Liver (tissue), 9 donors: Measurements from ENCODE around the gene KLHL14. TPM values are rescaled to one million over a fixed set of nuclear protein-coding genes. Genes with fewer than 3 reads are reported as not detected.

Experiments used
- DNase-seq: peaks from one replicate; pipeline ENCODE4 v3.0.0-alpha.2; 2017; ENCODE audit warnings: low spot score
- H3K27ac ChIP-seq, 2 donors: one replicate each; pipeline ENCODE4 v1.7.0; 2013; ENCODE audit warnings: inconsistent platforms in 2 of 2, low read length in 2 of 2, control low read depth in 1 of 2, low read depth in 1 of 2, mild to moderate bottlenecking in 1 of 2
- H3K27me3 ChIP-seq, 4 donors: one replicate each; pipeline versions ENCODE4 v1.6.1 to v1.7.0; 2013; ENCODE audit warnings: low read length in 3 of 4, inconsistent platforms in 1 of 4, mild to moderate bottlenecking in 1 of 4, moderate library complexity in 1 of 4; ENCODE audit not compliant: control insufficient read depth in 4 of 4, insufficient read depth in 4 of 4
- H3K36me3 ChIP-seq, 4 donors: one replicate each; pipeline versions ENCODE4 v1.6.1 to v1.7.0; 2013; ENCODE audit warnings: low read length in 3 of 4, mild to moderate bottlenecking in 3 of 4, low read depth in 1 of 4, moderate library complexity in 1 of 4; ENCODE audit not compliant: control insufficient read depth in 4 of 4, insufficient read depth in 3 of 4
- H3K4me1 ChIP-seq, 4 donors: one replicate each; pipeline versions ENCODE4 v1.6.1 to v1.7.0; 2013; ENCODE audit warnings: low read length in 3 of 4, mild to moderate bottlenecking in 3 of 4, moderate library complexity in 1 of 4; ENCODE audit not compliant: control insufficient read depth in 4 of 4, insufficient read depth in 4 of 4
- H3K4me3 ChIP-seq, 3 donors: one replicate each; pipeline versions ENCODE4 v1.6.1 to v1.7.0; 2013; ENCODE audit warnings: low read length in 3 of 3, control low read depth in 1 of 3, low read depth in 1 of 3, mild to moderate bottlenecking in 1 of 3
- H3K9ac ChIP-seq, 2 donors: one replicate each; pipeline ENCODE4 v1.7.0; 2013; ENCODE audit warnings: low read length in 2 of 2, mild to moderate bottlenecking in 2 of 2, moderate library complexity in 2 of 2, control low read depth in 1 of 2, low read depth in 1 of 2
- H3K9me3 ChIP-seq, 4 donors: one replicate each; pipeline versions ENCODE4 v1.6.1 to v1.7.0; 2013; ENCODE audit warnings: low read length in 3 of 4; ENCODE audit not compliant: control insufficient read depth in 4 of 4
- EGR1 ChIP-seq, 2 donors: IDR thresholded peaks; 2 replicates each; pipeline ENCODE4 v1.6.1; 2016 to 2018; ENCODE audit warnings: antibody characterized with exemption in 2 of 2, low read depth in 2 of 2
- FOXA1 ChIP-seq: IDR thresholded peaks from 2 replicates; pipeline ENCODE4 v1.6.1; 2016; ENCODE audit warnings: antibody characterized with exemption
- FOXA2 ChIP-seq: IDR thresholded peaks from 2 replicates; pipeline ENCODE4 v1.6.1; 2016; ENCODE audit warnings: antibody characterized with exemption
- GABPA ChIP-seq, 2 donors: IDR thresholded peaks in 1 of 2; conservative IDR thresholded peaks in 1 of 2; 2 replicates each; pipeline ENCODE4 v1.6.1; 2016; ENCODE audit warnings: antibody characterized with exemption in 2 of 2, mild to moderate bottlenecking in 1 of 2, moderate library complexity in 1 of 2
- HNF4A ChIP-seq, 2 donors: conservative IDR thresholded peaks; 2 replicates each; pipeline ENCODE4 v1.6.1; 2016; ENCODE audit warnings: antibody characterized with exemption in 2 of 2, mild to moderate bottlenecking in 2 of 2
- HNF4G ChIP-seq: IDR thresholded peaks from 2 replicates; pipeline ENCODE4 v1.6.1; 2016; ENCODE audit warnings: antibody characterized with exemption
- JUND ChIP-seq, 2 donors: IDR thresholded peaks; 2 replicates each; pipeline ENCODE4 v1.6.1; 2016; ENCODE audit warnings: antibody characterized with exemption in 2 of 2
- NR2F2 ChIP-seq: IDR thresholded peaks from 2 replicates; pipeline ENCODE4 v1.6.1; 2016; ENCODE audit warnings: antibody characterized with exemption
- RAD21 ChIP-seq, 2 donors: IDR thresholded peaks; 2 replicates each; pipeline ENCODE4 v1.6.1; 2016; ENCODE audit warnings: antibody characterized with exemption in 2 of 2, mild to moderate bottlenecking in 2 of 2
- RXRA ChIP-seq, 2 donors: IDR thresholded peaks; 2 replicates each; pipeline ENCODE4 v1.6.1; 2017 to 2018; ENCODE audit warnings: antibody characterized with exemption in 2 of 2, mild to moderate bottlenecking in 1 of 2
- SP1 ChIP-seq: IDR thresholded peaks from 2 replicates; pipeline ENCODE4 v1.6.1; 2018; ENCODE audit warnings: antibody characterized with exemption, mild to moderate bottlenecking
- TAF1 ChIP-seq: conservative IDR thresholded peaks from 2 replicates; pipeline ENCODE4 v1.6.1; 2016; ENCODE audit warnings: antibody characterized with exemption, mild to moderate bottlenecking
- YY1 ChIP-seq: IDR thresholded peaks from 2 replicates; pipeline ENCODE4 v1.6.1; 2016; ENCODE audit warnings: antibody characterized with exemption, mild to moderate bottlenecking
- WGBS: extraction: QIAGEN DNeasy Blood & Tissue Kit; methylation state at CpG from one replicate; pipeline ENCODE4 v1.1.7; 2013; 5-methylcytosine and 5-hydroxymethylcytosine counted together
- polyA plus RNA-seq, 2 donors: library from polyadenylated mRNA; stranded (reverse) in 1 of 2; unstranded in 1 of 2; fragments of 200-250 nt in 1 of 2; fragments of >200 nt in 1 of 2; fragmentation: Nextera tagmentation in 1 of 2; extraction: Ambion mirVana in 1 of 2; gene quantifications; one replicate each; pipeline versions ENCODE4 v1.2.1 to v1.2.3, GENCODE V29; 2013 to 2015
- total RNA-seq, 2 donors: library from RNA; depleted of rRNA; stranded (reverse); fragments of >200 nt; gene quantifications; one replicate each; pipeline ENCODE4 v1.2.3, GENCODE V29; 2014
- TF ChIP-seq, protein P1 (sequence below): IDR thresholded peaks from 2 replicates; pipeline ENCODE4 v1.6.1; 2016; ENCODE audit warnings: antibody characterized with exemption, mild to moderate bottlenecking
- TF ChIP-seq, protein P2 (sequence below): IDR thresholded peaks from 2 replicates; pipeline ENCODE4 v1.6.1; 2016; ENCODE audit warnings: antibody characterized with exemption
- TF ChIP-seq, protein P3 (sequence below): IDR thresholded peaks from 2 replicates; pipeline ENCODE4 v1.6.1; 2016; ENCODE audit warnings: antibody characterized with exemption
- donor health status: healthy.
- donor health status: healthy.
- donor health status: healthy.
- donor health status: healthy.
- donor health status: healthy.

KLHL14 gene
- total and polyA plus RNA-seq, 4 donors: 0.02 to 1.1 (median 0.15) TPM

- Histone ChIP-seq H3K9ac (no peak overlapping the region), H3K9me3 (no peaks in the 10 kb centered on the region), H3K36me3 (peaks cover 0 to under 1% (median 0%) of the 10 kb centered on the region in 4 donors), H3K27me3 (peaks cover 0 to 3% (median 1%) of the 10 kb centered on the region in 4 donors), H3K4me3 (no peak overlapping the region), H3K27ac (no peak overlapping the region), H3K4me1 (no peaks in the 10 kb centered on the region)
- no peak for DNase-seq
- WGBS: 31% methylated on average over 2 of the region's 2 CpGs
- TF ChIP-seq RAD21 (IDR thresholded peaks at IDR 0.05) (peak in 1 of 2 donors; percentile 7), RXRA (IDR thresholded peaks at IDR 0.05) (no peak)
Observed at GRCh38 chr18:32674491-32674890, 98.3 kb downstream of the KLHL14 start.

- Histone ChIP-seq H3K36me3 (peaks cover 0 to 2% (median 0%) of the 10 kb centered on the region in 4 donors), H3K9me3 (no peaks in the 10 kb centered on the region), H3K4me1 (no peaks in the 10 kb centered on the region), H3K4me3 (no peak overlapping the region), H3K9ac (no peak overlapping the region), H3K27me3 (peaks cover 0 to 3% (median 0%) of the 10 kb centered on the region in 4 donors), H3K27ac (no peak overlapping the region)
- TF ChIP-seq SP1 (no peak), HNF4A (conservative IDR thresholded peaks at IDR 0.05) (no peak), HNF4G (no peak), NR2F2 (no peak), EGR1 (IDR thresholded peaks at IDR 0.05; ENCODE audit: low read depth in 2 of 2) (no peak)
- TF ChIP-seq, protein P1, sequence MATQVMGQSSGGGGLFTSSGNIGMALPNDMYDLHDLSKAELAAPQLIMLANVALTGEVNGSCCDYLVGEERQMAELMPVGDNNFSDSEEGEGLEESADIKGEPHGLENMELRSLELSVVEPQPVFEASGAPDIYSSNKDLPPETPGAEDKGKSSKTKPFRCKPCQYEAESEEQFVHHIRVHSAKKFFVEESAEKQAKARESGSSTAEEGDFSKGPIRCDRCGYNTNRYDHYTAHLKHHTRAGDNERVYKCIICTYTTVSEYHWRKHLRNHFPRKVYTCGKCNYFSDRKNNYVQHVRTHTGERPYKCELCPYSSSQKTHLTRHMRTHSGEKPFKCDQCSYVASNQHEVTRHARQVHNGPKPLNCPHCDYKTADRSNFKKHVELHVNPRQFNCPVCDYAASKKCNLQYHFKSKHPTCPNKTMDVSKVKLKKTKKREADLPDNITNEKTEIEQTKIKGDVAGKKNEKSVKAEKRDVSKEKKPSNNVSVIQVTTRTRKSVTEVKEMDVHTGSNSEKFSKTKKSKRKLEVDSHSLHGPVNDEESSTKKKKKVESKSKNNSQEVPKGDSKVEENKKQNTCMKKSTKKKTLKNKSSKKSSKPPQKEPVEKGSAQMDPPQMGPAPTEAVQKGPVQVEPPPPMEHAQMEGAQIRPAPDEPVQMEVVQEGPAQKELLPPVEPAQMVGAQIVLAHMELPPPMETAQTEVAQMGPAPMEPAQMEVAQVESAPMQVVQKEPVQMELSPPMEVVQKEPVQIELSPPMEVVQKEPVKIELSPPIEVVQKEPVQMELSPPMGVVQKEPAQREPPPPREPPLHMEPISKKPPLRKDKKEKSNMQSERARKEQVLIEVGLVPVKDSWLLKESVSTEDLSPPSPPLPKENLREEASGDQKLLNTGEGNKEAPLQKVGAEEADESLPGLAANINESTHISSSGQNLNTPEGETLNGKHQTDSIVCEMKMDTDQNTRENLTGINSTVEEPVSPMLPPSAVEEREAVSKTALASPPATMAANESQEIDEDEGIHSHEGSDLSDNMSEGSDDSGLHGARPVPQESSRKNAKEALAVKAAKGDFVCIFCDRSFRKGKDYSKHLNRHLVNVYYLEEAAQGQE: no peak
- no peak for DNase-seq
- 51% methylated on average over 1 of the region's 1 CpG for WGBS
Observed at GRCh38 chr18:32672398-32672797, 100.4 kb downstream of the KLHL14 start.

DNA sequence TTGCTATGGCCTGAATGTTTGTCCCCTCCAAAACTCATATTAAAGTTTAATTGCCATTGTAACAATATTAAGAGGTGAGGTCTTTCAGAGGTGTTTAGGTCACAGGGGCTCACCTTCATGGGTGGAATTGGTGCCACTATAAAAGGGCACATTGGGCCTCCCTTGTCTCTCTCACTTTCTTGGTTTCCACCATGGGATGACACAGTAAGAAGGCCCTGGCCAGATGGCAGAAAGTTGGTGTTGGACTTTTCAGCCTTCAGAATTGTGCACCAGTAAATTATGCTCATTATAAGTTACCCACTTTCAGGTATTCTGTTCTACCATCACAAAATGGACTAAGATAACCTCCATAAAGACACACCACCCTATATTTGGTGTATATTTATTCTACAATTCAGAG lies 102.1 kb downstream of the KLHL14 start:
- Histone ChIP-seq H3K27me3 (no peaks in the 10 kb centered on the region), H3K9me3 (no peaks in the 10 kb centered on the region), H3K27ac (no peak overlapping the region), H3K36me3 (peaks cover 0 to 2% (median 0%) of the 10 kb centered on the region in 4 donors), H3K9ac (no peak overlapping the region), H3K4me1 (no peaks in the 10 kb centered on the region), H3K4me3 (no peak overlapping the region)
- no peak for DNase-seq
- TF ChIP-seq YY1: no peak
- no peak for TF ChIP-seq TAF1
- TF ChIP-seq GABPA (IDR thresholded peaks at IDR 0.05 in 1 of 2, conservative IDR thresholded peaks at IDR 0.05 in 1 of 2): no peak
- no peak for TF ChIP-seq JUND (IDR thresholded peaks at IDR 0.05)
- no peak for TF ChIP-seq RAD21 (IDR thresholded peaks at IDR 0.05)
- TF ChIP-seq, protein P2, sequence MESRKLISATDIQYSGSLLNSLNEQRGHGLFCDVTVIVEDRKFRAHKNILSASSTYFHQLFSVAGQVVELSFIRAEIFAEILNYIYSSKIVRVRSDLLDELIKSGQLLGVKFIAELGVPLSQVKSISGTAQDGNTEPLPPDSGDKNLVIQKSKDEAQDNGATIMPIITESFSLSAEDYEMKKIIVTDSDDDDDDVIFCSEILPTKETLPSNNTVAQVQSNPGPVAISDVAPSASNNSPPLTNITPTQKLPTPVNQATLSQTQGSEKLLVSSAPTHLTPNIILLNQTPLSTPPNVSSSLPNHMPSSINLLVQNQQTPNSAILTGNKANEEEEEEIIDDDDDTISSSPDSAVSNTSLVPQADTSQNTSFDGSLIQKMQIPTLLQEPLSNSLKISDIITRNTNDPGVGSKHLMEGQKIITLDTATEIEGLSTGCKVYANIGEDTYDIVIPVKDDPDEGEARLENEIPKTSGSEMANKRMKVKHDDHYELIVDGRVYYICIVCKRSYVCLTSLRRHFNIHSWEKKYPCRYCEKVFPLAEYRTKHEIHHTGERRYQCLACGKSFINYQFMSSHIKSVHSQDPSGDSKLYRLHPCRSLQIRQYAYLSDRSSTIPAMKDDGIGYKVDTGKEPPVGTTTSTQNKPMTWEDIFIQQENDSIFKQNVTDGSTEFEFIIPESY: no peak
- no peak for TF ChIP-seq EGR1 (IDR thresholded peaks at IDR 0.05; ENCODE audit: low read depth in 2 of 2)
- no peak for TF ChIP-seq HNF4A (conservative IDR thresholded peaks at IDR 0.05)
- TF ChIP-seq, protein P3, sequence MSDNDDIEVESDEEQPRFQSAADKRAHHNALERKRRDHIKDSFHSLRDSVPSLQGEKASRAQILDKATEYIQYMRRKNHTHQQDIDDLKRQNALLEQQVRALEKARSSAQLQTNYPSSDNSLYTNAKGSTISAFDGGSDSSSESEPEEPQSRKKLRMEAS: no peak
- TF ChIP-seq, protein P1: no peak
- TF ChIP-seq HNF4G: no peak
- TF ChIP-seq FOXA1: no peak
- no peak for TF ChIP-seq NR2F2
- TF ChIP-seq RXRA (IDR thresholded peaks at IDR 0.05): no peak
- no peak for TF ChIP-seq FOXA2
- TF ChIP-seq SP1: no peak
